HG03095 (cell line): ENCODE measurements around the gene BMP5.

Experiments used
- ATAC-seq: cut with Tn5 transposase; IDR thresholded peaks from one replicate; pipeline ENCODE4 v1.9.1; 2021; ENCODE audit warnings: moderate library complexity; ENCODE audit not compliant: unreplicated experiment

Gene BMP5

GRCh38 chr6:55874316-55874715 lies 1.1 kb downstream of the BMP5 start:
- ATAC-seq: no peak

GRCh38 chr6:55872866-55873265 lies 2.5 kb downstream of the BMP5 start:
- no peak for ATAC-seq

GRCh38 chr6:55870181-55870813 lies 5.1 kb downstream of the BMP5 start:
- no peak for ATAC-seq

DNA sequence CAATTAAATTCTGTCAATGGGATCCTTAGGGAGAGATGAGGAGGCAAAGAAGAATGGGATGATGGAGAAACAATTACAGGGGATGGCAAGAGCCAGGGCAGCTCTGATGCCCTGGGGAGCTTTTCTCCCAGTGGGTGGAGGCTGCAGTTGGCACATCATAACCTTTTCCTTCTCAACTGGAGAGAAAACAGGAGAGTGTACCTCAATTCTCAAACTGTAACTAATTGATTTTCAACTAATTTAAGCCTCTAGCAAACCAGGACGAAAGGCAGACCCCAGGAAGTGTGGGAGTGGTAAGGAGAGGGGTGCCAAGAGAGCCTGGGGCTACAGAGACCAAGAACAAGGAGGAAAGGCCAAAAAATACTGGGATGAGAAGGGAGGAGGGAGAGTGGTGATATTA lies 5.7 kb downstream of the BMP5 start:
- no peak for ATAC-seq

DNA sequence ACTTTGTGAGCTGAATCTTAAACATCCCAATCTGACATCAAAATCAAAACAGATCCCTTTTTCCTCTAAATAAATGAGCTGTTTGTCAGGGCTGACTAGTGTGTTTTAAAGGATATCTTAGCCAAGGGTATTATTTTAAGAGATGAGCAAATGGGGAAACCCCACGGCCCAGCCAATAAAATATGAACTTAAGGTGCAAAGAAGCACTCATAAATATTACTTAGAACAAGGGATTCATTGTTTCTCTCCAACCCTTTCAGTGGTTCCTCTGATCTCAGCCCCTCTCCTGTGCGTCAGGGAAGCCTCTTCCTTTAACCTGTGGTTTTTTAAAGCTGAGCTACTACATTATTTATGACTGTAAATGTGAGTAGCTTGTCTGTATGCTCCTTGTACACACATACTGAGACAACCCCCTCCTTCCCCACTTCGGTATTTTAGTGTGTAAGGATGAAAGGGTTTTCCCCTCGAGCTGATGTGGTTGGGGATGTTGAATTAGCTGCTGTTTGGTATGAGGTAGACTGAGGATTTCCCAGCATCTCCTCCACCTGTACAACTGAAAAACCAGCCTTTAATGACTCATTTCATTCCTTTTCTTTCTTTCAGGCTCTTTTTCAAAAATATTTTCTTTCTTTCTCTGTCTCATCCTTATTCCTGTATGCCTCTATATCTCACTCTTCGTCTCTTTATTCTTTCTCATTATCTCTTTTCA lies 6.5 kb downstream of the BMP5 start:
- peak; percentile 96 for ATAC-seq

DNA sequence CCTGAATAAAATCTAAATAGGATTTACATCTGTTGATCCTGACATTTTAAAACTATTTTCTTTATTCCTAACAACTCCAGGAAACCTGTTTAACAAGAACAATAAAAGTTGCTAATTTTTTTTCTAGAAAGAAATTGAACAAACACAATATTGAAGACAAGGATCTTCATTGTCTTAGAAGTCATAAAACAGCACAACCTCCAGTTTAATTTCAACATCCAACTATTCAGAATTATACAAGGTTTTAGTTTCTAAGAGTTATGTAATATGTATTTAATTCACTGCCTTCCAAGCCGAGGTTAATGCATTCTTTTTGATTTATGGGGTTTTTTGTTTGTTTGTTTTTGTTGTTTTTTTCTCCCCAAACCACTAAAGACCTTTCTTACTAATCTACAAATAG lies 7.2 kb downstream of the BMP5 start:
- no peak for ATAC-seq

GRCh38 chr6:55866128-55866527 lies 9.3 kb downstream of the BMP5 start:
- ATAC-seq: no peak

DNA sequence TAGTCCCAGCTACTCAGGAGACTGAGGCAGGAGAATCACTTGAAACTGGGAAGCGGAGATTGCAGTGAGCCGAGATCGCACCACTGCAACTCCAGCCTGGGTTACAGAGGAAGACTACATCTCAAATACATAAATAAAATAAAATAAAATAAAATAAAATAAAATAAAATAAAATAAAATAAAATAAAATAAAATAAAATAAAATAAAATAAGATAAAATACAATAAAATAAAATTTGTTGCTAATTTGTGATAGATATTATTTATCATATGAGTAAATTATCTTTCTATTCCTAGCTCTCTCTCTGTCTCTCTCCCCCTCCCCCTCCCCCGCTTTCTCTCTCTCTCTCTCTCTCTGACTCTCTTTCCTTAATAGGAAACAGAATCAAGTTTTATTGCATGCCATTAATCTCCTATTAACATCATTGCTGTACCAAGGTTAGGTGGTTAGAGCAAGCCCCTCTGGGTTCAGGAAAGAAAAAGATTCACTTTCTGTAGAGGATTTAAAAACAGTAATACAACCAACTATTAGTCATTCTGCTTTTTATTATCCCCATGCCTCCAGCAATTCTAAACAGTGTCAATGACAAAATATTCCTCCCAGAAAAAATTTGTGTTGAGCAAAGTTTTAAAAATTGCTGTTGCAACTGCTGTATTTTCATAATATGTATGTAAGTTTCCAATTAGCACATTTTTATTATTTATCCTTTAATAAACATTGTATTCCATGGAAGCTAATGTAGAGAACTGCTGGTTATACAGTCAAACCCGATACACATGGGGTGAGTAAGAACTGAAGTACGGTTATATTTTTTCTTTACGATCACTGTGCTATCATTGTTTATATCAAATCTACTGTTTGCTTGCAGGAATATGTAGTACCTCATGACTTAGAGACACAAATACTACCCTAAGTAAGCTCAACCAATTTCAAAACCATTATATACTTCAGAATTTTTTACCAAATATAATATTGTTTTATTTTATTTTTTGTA lies 22.1 kb downstream of the BMP5 start:
- ATAC-seq: no peak

DNA sequence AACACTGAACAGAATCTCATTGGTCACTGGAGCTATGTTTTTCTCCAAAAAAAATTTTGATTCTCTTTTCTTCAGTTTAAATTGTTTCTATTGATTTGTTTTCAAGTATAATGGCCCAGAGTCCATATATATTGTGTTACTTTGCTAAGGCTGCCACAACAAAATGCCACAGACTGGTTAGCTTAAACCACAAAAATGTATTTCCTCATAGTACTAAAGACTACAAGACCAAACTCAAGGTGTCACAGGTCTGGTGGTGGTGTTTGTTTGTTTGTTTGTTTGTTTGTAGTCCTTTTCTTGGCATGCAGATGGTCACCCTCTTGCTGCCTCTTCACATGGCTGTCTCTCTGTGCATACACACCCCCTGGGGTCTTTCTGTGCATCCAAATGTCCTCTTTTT lies 34.0 kb downstream of the BMP5 start:
- no peak for ATAC-seq

GRCh38 chr6:55839080-55839479 lies 36.3 kb downstream of the BMP5 start:
- ATAC-seq: no peak

- no peak for ATAC-seq
Measured at GRCh38 chr6:55836945-55837344, 38.4 kb downstream of the BMP5 start.

DNA sequence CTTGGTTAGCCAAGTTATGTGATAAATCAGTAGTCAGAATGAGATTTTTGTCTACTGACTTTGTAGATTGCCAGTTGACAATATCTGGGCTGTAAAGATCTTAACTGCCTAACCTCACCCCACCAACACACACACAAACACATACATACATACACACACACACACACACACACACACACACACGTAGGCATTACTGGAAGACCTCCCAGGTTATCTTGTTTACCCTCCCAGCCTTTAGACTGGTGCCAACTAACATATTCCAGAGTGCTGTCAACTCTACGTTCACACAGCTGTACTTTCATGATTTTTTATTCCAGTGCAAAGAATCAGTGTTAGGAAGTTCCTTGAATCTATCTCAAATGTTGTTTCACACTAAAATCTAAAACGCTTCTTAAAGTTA lies 38.9 kb downstream of the BMP5 start:
- no peak for ATAC-seq

- no peak for ATAC-seq
Measured at GRCh38 chr6:55835220-55835619, 40.2 kb downstream of the BMP5 start.

DNA sequence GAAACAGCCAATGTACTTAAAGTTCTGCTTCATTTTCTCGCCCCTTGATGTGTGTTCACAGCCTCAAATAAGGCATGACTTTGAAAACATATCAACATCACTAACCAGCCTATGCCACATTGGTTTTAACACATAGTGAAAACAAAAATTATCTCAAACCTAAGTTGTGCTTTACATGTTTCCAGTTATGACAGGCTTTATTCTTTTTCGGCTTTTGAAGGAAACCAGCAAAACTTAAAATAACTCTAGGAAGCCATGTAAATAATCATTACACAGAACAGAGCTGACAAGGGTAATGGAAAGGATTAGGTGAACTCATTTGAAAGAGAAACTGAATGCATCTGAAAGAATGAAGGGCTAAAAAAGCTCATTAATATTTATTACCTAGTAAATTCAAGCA lies 42.1 kb downstream of the BMP5 start:
- peak; percentile 38 for ATAC-seq

DNA sequence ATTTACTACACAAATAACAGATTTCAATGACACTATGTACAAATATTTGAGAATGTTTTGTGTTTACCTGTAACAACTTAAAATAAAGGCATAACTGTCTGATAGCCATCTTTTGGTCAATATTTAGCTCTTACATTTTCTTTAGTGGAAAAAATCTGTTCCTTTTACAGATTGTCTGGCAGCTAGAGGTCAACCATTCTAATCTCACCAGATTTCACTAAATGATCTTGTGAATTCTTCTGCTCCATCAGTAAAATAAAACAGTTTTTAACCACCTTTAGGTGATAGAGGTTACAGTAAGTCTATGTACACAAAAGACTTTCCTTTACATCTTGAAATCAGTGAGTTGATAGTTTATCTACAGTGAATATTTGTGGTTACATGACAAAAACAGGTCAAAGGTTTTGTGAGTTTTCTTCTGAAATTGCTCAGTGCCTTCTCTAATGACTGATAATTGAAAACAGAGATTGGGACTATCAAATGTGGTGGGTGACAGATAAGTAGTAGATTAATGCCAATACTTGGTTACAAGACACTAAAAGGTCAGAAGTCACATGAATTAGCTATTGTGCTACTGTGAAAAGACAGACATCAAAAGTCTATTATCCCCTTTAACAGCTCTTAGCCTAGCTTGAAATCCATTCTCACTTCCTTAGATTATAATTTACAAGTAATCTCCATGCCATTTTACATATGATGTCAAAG lies 47.4 kb downstream of the BMP5 start:
- no peak for ATAC-seq

DNA sequence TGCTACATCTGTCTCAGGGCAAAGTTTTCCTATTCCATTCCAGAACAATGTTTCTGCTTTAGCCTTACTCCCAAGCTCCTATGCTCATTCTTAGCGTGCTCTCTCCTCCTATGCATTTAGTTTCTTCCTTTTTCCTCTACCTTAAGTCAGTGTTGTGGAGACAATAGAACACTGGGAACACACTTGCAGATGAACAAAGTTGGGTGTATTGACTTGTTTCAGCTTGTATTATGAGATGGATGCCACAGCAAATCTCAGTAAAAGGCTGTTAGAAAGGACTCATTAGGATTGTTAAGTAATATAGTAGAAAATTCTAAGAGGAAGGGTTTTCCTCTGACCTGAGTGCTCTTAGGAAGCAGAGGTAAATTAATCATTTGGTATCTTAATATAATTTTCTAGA lies 48.4 kb downstream of the BMP5 start:
- ATAC-seq: no peak

- no peak for ATAC-seq
Measured at GRCh38 chr6:55825402-55826051, 49.9 kb downstream of the BMP5 start.

GRCh38 chr6:55822815-55823214 lies 52.6 kb downstream of the BMP5 start:
- no peak for ATAC-seq

GRCh38 chr6:55822005-55822404 lies 53.4 kb downstream of the BMP5 start:
- ATAC-seq: no peak

- no peak for ATAC-seq
Measured at GRCh38 chr6:55820696-55821095, 54.7 kb downstream of the BMP5 start.

- ATAC-seq: no peak
Measured at GRCh38 chr6:55819811-55820210, 55.6 kb downstream of the BMP5 start.
